ENCODE measurements around the gene LMNA. TPM values are rescaled to one million over a fixed set of nuclear protein-coding genes. Genes with fewer than 3 reads are reported as not detected.
A peak's percentile ranks its signal among the peaks of the same experiment; 100 is the strongest.

LMNA gene
- total and polyA plus RNA-seq, 7 donors, result 114 to 392 (median 237) TPM

DNA sequence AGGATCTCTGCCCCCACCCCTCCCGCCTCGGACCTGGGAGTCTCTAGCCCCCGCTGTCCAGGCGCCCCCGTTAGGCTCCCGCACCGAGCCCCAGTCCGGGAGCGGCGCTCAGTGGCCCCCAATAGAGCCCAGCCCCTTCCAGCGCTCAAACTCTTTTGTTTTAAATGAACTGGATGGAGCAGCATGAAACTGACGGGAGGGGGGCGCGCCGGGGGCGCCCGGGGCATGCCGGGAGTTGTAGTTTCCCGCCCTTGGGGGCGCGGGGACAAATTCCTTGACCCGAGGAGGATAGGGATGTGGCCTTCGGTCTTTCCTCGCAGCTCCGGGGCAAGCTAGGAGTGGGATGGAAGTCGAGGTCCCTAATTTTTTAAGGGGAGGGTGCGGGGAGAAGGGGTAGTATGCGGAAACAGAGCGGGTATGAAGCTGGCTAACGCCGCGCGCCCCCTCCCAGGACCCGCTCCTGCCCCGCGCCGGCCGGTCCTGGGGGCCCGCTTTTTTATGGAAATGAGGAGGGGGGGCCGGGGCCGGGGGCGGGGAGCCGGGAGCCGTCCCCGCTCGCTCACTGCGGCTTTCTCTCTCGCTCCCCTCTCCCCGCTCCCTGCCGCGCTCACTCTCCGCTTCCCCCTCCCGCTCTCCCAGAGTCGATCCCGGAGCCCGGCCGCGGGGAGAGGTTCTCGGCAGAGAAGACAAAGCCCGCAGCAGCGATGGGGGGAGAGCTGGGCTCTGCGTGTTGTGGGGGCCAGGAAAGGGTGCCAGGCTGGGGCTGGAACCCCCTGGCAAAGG lies 32.0 kb upstream of the LMNA start, which contains the start of gene MEX3A:
TSS of gene MEX3A (minus strand) at position 157 of the 783 bp plus-strand sequence. CDS start 467 bp downstream, outside the sequence.
- Histone ChIP-seq H3K27me3 (ENCODE audit: insufficient read depth in 3 of 3, low read length in 2 of 3) (no peaks in the 10 kb centered on the region), H3K27ac (no peak within 1 kb of the TSS), H3K36me3 (ENCODE audit: insufficient read depth in 1 of 2, low read depth in 1 of 2) (no peaks in the 10 kb centered on the region), H3K9me3 (no peaks in the 10 kb centered on the region), H3K4me1 (peaks cover 3% of the 10 kb centered on the region), H3K4me3 (peak within 1 kb of the TSS; percentile 89)
- ATAC-seq (peak; percentile 83 to 92 (median 84)), DNase-seq (peak; percentile 80 to 83)
- WGBS, 3 donors, result 0 to 1% (median 1%) methylated on average over 42 to 61 of the region's 62 CpGs
- intact Hi-C loops (cut with DNase I), result no loop called here
- TF ChIP-seq, protein P1, sequence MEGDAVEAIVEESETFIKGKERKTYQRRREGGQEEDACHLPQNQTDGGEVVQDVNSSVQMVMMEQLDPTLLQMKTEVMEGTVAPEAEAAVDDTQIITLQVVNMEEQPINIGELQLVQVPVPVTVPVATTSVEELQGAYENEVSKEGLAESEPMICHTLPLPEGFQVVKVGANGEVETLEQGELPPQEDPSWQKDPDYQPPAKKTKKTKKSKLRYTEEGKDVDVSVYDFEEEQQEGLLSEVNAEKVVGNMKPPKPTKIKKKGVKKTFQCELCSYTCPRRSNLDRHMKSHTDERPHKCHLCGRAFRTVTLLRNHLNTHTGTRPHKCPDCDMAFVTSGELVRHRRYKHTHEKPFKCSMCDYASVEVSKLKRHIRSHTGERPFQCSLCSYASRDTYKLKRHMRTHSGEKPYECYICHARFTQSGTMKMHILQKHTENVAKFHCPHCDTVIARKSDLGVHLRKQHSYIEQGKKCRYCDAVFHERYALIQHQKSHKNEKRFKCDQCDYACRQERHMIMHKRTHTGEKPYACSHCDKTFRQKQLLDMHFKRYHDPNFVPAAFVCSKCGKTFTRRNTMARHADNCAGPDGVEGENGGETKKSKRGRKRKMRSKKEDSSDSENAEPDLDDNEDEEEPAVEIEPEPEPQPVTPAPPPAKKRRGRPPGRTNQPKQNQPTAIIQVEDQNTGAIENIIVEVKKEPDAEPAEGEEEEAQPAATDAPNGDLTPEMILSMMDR (IDR thresholded peaks at IDR 0.05), result no peak

DNA sequence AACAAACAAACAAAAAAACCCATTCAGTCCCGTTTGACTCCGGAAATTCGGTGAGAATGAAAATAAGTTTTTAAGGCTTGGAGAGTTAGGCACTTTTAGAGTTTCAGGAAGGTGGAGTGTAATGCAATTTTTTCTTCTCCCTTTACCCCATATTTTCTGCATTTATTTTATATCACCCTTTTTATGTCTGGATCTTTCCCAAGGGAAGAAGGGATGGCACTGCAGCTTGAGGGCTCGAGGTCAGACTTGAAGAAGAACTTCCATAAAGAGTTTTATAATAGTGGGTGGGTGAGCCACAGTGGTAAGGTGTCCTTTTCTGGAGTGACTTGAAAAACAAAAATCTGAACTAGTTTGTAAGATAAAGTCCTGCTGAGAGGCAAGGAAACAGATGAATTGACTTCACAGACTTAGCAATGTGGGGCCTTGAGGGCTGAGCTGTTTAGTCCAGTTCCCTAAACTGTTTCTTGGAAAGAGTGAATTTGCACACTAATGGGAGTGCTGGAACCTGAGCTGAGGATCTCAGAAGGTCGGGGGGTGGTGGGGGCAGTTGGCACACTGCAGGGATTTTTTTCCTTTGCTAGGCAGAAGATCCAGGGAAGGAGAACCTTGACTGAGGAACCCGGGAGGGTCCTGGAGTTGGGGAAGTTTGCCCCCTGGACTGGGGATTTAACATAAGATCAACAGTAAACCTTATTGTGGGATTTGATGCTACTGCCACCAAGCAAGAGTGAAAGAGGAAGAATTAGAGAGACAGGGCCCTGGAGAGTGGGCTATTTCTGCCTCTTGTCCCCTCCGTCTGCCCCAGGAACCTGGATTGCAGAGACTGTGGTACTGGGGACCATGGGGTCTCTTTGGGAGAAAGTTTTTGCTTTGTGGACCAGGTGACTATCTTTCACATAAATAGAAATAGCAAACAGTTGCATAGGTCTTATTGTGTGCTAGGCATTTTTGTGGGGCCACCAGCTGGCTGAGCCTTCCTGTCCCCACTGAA lies 30.4 kb upstream of the LMNA start:
- Histone ChIP-seq H3K27ac (no peak overlapping the region), H3K9me3 (no peaks in the 10 kb centered on the region), H3K4me1 (peaks cover 3% of the 10 kb centered on the region), H3K27me3 (ENCODE audit: insufficient read depth in 3 of 3, low read length in 2 of 3) (no peaks in the 10 kb centered on the region), H3K36me3 (ENCODE audit: insufficient read depth in 1 of 2, low read depth in 1 of 2) (no peaks in the 10 kb centered on the region), H3K4me3 (no peak overlapping the region)
- WGBS, 3 donors, result 63 to 71% (median 68%) methylated on average over 7 of the region's 7 CpGs
- TF ChIP-seq, protein P1 (IDR thresholded peaks at IDR 0.05), result no peak
- ATAC-seq (no peak), DNase-seq (no peak)
- intact Hi-C loops (cut with DNase I), result no loop called here

DNA sequence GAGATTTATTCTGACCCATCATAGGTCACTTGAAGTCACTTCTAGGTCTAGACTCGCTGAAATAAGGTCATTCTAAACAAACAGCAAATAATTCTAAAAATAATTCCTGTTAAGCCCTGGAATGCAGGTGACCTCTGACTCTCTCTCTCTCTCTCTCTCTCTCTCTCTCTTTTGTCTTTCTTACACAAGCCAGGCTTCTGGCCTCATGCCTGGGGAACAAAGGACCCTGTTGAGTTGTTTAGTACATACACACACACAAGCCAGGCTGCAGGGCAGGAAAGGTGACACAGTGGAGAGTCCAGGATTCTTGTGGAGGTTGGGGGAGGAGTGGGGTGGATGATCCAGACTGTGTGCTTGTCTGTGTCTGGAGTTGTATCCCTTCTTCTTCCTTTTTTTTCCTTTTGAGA lies 28.3 kb upstream of the LMNA start:
- TF ChIP-seq, protein P1 (IDR thresholded peaks at IDR 0.05), result no peak
- H3K4me1 ChIP-seq, result peaks cover 3% of the 10 kb centered on the region
- H3K4me3 ChIP-seq, result no peak overlapping the region
- H3K36me3 ChIP-seq (ENCODE audit: insufficient read depth in 1 of 2, low read depth in 1 of 2), result no peaks in the 10 kb centered on the region
- H3K27ac ChIP-seq, result no peak overlapping the region
- intact Hi-C loops (cut with DNase I), result no loop called here
- no peak for DNase-seq
- no peak for ATAC-seq
- WGBS, 3 donors, result 40 to 46% (median 41%) methylated on average over 1 of the region's 1 CpG
- no peaks in the 10 kb centered on the region for H3K27me3 ChIP-seq (ENCODE audit: insufficient read depth in 3 of 3, low read length in 2 of 3)
- H3K9me3 ChIP-seq, result no peaks in the 10 kb centered on the region

DNA sequence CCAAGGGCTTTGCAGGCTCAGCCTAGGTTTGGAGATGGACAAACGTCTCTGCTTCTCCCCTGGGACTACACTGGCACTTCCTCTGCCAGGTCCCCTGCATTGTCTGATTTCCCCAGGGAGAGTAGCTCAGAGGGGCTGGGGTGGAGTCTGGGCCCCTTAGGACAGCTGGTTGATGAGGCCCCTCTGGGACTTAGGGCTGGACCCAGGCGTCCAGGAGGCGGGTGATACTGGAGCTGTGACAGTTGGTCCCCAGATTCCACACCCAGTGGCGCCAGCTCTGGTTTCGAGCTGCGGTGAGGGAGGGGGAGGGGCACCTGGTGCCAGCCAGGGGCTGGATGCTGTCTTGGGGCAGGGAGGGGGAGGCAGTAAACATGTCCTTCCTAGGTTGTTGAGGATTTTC lies 24.8 kb upstream of the LMNA start:
- ATAC-seq, result no peak
- Histone ChIP-seq H3K27ac (no peak overlapping the region), H3K4me3 (no peak overlapping the region), H3K36me3 (ENCODE audit: insufficient read depth in 1 of 2, low read depth in 1 of 2) (no peaks in the 10 kb centered on the region), H3K9me3 (no peaks in the 10 kb centered on the region), H3K27me3 (ENCODE audit: insufficient read depth in 3 of 3, low read length in 2 of 3) (no peaks in the 10 kb centered on the region), H3K4me1 (no peaks in the 10 kb centered on the region)
- 34 to 67% (median 41%) methylated on average over 6 of the region's 6 CpGs for WGBS, 3 donors
- DNase-seq, result no peak
- intact Hi-C loops (cut with DNase I), result loop anchor here (1.0 to 2.0 kb wide), 2 partner anchors 135 to 136 kb away; no protein-coding TSS in a partner anchor
- TF ChIP-seq, protein P1 (IDR thresholded peaks at IDR 0.05), result no peak

Measured in psoas muscle (tissue), 8 donors.